Frontal cortex (tissue), 4 donors: Measurements from ENCODE around the gene ATP11A. TPM values are rescaled to one million over a fixed set of nuclear protein-coding genes. Genes with fewer than 3 reads are reported as not detected.
"Not testable (repeated sequence)": the region's sequence is repeated elsewhere in the genome, so short reads cannot be mapped to it uniquely, and the experiment has no call there.

Experiments
- DNase-seq, 2 donors: peaks; one replicate each; pipeline ENCODE4 v3.0.0; 2012; ENCODE audit warnings: low spot score in 2 of 2
- FAIRE-seq: peaks from 2 replicates; lab custom pipeline; 2012; peaks lifted over from hg19 to GRCh38; lab: Jason Lieb, UNC
- total RNA-seq: library from RNA; depleted of rRNA; stranded (reverse); fragments of >200 nt; gene quantifications from one replicate; pipeline ENCODE4 v1.2.3, GENCODE V29; 2014
- donor health status: control.
- donor health status: control.
- donor health status: control.

The ATP11A gene
- total RNA-seq, 1 donor from 2014 or later: 6.9 TPM

DNA sequence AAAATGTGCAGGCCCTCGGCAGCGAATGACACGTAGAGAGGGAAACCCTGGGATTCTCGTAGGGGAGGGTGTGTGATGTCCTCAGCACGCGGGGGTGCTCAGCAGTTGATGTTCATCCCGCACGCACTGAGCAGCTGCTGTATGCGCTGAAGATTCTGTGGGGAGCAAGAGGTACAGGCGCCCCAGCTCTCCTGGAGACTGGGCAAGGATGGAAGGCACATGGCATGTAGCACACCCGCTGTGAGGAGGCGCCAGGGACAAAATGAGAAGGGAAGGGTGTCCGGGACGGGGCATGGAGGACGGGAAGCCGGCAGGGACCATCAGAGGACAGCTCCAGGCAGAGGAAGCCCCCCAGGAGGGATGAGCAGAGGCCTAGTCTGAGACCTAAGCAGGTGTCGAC, 15.4 kb downstream of the ATP11A start:
- DNase-seq: no peak
- FAIRE-seq: no peak

DNA sequence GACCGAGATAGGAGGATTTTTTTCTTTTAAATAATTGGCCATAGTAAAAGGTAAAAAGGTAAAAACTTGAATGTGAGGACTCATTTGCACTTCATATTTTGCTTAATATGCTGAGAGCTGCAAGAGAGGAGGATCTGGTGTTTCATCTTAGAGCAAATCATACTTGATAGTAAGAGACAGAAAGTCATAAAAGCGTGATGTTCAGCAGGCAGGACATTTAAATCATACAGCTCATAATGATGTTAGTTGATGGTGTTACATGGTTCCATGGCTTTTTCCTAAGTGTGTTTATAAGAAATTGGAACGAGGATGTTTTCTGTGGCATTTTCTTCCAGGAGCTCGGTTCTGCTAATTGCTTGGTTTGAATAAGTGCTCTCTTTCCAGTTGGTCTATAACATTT, 16.3 kb downstream of the ATP11A start:
- FAIRE-seq: no peak

DNA sequence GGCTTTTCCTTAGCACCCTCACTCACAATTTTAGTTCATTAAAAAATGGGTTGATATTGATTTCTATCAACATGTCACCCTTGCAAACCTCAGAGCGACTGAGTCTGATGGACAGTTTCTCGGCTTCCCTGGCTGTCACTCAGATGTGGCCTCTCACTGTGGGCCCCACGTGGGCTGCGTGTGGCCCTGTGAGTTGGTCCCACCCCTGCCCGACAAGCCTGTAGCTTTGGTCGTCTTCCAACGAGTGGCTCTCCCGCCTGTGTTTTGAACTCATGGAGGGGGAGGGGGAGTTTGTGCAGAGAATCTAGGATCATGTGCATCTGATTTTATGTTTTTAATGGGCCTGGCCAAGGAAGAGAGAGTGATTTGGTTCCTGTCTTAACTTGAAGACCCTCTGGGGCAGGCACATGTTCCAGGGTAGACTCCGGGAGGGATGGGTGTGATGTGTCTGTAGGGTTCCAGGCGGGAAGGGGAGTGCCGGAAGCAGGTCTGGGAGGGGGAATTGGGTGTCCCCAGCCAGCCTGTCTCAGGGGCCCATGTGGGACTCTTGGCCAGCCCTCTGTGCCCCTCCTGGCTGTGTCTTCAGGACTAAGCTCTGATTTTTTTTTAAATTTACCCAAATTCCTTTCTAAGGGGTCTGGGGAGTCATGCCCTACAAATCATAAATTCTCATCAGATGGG, 18.9 kb downstream of the ATP11A start:
- no peak for FAIRE-seq
- DNase-seq: no peak

More for the DNA sequence above, 16.3 kb downstream of the ATP11A start:
- DNase-seq: no peak

DNA sequence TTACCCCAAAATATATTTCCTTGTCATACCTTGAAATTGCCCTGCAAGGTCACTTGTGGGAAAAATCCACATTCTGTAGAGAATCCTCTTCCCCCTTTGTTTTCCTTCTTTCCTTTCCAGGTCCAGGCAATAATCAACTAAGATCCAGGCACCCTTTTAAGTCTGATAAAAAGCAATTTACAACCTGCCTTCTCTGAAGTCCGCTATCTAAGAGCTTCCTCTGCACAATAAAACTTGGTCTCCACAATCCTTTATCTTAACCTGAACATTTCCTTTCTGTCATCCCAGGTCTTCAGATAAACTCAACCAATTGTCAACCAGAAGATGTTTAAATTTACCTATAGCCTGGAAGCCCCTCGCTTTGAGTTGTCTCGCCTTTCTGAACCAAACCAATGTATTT, 19.5 kb downstream of the ATP11A start:
- DNase-seq, FAIRE-seq: not testable (repeated sequence)

DNA sequence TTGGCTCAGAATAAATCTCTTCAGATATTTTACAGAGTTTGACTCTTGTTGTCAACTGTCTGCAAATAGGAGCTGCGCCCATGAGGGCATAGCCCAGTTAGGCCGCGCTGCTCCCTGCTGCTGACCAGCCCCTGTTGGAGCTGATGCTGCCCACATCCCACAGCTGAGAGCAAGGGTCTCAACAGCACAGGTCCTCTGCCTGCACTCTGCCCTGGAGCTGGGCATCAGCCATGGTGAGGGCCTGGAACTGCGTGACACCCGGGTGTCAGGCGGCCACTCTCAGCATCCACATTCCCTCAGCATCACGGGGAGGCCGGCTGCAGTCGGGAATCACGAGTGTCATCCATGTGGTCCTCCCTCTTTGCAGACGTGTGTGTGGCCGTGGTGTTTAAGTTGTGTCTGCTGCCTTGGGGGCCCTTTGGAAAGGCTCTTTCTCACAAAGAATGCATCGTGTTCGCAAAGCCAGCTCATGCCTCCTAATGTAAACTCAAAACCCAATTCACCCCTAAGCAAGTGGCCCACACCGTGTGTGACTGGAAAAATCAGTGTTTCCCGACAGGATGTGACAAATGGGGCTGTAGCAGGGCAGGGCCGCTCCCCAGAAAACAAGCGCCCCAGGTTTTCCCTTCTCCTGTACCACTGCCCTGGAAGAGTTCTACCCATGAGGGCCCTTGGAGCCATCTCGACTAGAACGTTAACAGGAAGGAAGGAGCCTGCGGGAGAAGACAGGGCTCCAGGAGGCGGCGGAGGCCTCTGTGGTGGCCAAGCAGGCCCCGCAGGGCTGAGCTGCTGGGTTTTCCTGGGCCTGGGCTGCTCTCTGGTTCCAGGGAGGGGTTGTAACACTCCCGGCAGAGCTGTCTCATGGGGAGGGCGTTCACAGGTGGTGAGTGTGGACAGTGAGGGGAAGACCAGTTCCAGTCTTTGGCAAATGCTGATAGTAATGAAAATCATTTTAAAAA, 20.3 kb downstream of the ATP11A start:
- DNase-seq (no peak), FAIRE-seq (no peak)

DNA sequence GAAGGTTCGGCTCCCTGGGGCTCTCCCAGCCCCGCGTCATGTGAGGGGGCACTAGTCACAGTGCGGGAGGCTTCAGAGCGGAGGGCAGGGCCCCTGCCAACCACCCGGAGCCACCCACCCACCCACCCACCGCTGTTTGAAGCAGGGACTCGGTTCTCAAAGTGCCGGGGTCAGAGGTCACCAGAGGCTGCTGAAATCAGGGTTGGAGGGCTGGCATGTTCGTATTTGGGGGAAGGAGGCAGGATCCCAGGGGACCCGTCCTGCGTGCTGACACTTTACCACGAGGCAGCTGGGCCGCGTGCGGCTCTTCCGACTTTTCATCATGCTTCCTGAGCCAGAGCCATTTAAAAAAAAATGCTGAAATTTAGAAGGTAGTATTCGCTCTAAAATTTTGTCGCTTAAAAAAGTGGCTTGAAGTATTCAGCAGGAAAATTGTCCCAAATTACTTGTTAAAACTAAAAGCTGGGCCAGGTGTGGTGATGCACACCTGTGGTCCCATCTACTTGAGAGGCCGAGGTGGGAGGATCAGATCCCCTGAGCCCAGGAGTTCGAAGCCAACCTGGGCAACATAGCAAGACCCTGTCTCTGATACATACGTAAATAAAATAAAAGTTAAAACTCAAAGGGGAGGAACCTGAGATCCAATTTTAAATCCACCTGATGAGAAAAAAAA, 21.2 kb downstream of the ATP11A start:
- no peak for DNase-seq
- FAIRE-seq: no peak

DNA sequence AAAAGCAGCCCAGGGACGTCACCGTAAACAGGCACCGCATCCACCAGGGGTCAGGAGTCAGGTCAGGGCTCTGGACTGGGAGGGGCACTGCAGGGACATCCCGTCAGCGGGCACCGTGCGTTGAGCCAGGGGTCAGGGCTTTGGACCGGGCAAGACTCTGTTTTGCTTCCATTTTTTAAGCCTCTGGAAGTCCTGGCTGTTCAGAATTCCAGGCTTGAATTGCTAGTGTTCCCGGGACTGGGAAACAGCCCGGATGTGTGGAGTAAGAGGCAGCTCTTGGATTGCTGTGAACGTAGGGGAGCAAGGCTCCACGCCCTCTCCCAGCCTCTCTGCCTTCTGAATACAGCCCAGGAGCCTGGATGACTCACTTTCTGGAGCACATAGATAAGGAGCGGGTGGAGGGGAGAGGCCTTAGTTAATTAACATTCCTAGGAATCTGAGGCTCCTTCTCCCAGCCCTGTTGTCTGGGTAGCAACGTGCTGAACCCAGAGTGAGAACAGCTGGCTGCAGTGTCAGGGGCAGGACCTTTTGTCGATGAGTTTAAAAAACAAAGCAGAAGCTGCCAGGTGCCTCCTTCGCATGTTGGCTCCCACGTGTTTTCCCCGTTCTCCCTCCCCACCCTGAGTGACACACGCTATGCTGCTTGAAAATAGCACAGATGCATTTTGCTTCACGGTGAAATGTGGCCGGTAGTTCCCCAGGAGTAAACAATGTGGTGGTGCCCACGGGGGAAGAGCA, 21.9 kb downstream of the ATP11A start:
- DNase-seq: peak; percentile 65 to 89
- FAIRE-seq: no peak

DNA sequence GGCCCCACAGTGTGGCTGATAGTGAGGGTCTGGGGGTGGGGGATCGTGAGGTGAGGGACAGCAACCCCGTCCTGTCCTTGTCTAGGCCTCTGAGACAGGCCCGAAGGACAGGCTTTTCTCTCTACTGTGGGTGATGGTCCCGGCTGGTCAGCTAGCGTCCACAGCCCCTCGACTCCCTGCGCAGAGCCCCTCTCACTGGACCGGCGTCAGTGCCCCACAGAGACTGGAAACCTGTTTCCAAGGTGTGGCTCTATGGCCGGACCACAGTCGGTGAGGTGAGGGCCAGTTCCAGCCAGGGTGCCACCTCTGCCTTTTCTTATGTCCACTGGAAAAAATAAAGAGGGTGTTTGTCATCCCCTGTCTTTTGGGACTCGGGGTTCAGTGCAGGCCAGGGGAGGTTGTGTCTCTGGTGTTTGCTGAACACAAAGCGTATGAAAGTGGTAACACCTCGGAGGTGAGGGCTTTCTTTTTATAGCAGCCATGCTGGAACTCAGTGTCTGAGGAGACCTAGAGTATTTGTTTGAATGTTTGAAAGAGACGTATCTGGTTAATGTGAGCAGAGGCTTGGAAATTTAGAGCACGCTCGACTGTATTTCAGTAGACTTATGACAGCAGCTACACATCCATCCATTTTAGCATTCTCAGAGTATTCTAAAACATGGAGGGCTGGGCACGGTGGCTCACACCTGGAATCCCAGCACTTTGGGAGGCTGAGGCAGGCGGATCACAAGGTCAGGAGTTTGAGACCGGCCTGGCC, 22.8 kb downstream of the ATP11A start:
- DNase-seq (no peak), FAIRE-seq (no peak)

DNA sequence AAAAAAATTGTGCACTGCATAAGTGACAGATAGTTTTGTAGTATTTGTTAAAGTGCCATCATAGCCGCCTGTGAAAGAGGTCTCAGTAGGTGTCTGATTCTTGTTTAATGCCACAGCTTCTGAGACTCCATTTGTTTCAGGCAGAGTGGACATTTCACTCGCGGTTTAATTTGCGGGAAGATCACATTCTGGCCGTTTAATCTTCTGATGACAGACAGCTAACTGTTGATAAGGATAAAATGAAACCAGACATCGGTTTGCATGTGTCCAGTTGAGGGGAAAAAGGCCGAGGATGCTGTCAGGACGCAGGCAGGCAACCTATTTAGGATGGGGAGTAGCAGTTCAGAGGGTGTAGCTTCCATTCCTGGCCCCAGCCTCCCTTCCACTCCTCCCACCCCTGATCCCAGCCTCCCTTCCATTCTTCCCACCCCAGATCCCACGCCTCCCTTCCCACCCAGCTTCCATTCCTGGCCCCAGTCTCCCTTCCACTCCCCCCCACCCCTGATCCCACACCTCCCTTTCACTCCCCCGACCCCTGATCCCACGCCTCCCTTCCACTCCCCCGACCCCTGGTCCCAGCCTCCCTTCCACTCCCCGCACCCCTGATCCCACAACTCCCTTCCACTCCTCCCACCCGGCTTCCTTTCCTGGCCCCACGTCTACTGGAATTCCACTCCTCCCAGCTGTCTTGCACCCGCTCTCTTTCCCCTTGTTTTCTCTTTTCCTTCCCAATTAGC, 23.8 kb downstream of the ATP11A start:
- FAIRE-seq: no peak
- DNase-seq: no peak

DNA sequence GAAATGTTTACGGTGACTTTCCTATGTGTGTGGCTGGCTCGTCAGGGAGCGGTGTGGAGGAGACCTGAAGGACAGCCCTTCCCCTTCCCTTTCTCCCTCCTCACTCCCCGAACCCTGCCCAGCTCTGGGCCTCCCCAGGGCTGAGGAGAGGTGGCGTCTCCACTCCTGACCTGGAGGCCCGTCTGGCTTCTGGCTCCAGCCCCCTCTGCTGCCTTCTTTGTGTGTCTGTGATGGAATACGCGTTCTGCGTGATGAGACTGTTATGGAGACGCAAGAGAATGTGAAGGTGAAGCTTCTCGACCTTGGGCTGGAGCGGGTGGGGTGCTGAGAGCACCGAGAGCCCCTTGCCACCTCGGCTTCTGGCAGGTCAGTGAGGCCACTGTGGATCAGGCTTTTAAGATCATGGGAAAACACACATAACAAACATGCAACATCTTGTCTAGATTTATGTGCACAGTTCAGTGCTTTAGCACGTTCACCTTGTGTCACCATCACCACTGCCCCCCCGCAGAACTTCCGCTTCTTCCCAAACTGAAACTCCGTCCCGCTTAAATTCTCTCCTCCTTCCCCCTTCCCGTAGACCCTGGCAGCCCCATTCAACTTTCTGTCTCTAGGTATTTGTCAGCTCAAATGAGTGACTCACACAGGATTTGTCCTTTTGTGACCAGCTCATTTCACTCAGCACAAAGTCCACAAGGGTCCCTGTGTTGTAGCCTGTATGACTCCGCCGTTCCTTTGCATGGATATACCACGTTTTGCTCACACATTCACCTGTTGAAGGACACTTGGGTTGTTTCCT, 24.7 kb downstream of the ATP11A start:
- DNase-seq (no peak), FAIRE-seq (no peak)

DNA sequence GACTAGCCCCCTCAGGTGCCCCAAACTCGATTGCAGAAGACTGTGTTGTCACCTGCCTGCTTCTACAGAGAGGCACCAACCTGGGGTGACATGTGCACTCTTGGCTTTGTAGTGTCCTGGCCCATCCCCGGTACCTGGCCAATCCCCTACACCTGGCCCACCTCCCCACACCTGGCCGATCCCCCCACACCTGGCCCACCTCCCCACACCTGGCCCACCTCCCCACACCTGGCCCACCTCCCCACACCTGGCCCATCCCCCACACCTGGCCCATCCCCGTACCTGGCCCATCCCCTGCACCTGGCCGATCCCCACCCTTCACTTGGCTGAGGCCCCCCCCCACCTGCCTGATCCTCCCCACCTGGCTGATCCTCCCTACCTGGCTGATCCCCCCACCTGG, 25.4 kb downstream of the ATP11A start:
- no peak for FAIRE-seq
- DNase-seq: no peak

DNA sequence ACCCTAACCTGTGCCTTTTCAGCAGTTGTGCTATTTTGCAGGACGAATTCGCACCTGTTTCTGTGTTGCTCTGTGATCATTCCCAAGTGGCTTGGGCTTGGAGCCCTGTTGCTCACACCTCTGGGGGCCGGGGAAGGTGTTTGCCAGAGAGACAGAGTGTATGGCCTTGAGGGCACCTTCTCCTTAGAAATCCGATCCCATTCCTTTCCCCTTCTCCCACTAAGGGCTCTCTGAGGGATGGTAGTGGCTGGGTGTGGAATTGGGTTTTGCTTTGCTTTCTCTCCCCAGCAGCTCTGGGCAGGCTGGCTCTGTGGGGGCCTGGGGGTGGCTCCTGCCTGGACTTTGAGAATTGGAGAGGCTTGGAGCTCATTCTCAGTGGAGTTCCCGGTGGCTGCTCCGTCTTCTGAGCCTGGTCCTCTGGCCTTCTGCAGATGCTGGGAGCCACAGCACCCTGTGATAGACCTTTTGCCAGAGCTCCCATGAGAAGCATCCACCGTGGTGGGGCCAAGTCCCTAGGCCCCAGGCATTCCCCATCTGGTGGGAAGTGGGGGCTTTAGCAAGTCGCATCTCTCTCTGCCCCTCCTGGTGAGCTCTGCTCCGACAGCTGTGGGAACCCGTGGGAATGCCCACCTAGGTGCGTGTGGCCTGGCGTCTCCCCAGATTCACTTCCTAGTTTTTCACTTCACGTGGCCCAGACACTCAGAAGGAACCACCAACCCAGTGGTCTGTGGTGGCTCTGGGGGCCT, 26.1 kb downstream of the ATP11A start:
- DNase-seq (no peak), FAIRE-seq (no peak)

DNA sequence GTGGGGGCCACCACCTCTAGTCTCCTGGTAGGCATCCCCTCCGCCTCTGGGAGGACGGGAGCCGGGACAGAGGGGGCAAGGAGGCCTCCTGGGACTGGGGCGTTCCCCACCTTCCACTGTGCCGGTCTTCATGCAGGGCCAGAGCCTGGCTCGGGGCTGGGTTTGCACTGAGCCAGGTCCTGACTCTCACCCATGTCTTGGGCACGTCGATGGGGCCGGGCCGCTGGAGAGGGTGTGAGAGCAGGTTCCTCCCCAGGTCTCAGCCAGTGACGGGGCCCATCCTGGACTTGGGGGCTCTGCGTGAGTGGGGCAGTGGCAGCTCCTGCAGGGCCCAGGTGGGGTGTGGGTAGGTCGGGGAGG, 26.6 kb downstream of the ATP11A start:
- DNase-seq (no peak), FAIRE-seq (no peak)

DNA sequence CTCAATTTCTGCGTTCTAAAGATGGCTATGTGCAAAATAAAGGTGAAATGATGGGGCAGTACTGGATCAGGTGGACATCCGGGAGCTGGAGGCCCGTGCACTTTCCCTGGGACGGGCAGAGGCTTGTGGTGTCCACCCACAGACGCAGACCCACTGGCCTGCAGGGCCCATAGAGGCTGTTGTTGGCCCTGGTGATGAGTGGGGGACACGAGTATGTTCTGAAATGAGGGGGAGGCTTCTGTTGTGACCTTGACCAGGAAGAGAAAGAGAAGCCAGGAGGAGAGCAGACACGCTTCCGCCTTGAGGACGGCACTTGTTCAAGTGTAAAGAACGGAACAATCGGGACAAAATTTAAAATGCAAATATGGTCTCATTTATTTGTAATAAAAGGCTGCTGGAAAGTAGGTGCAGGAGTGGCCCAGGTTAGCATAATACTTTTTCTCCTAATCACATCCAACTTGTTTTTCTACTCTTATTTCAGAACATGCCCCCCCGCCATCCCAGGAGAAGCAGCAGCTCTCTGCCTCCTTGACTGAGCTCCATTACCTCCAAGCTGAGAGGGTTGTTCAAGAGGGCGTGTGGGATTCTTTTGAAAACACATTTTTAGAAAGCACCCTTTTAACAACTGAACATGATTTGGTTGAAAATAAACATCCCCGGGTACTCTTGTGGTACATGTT, 27.1 kb downstream of the ATP11A start:
- no peak for DNase-seq
- FAIRE-seq: no peak

DNA sequence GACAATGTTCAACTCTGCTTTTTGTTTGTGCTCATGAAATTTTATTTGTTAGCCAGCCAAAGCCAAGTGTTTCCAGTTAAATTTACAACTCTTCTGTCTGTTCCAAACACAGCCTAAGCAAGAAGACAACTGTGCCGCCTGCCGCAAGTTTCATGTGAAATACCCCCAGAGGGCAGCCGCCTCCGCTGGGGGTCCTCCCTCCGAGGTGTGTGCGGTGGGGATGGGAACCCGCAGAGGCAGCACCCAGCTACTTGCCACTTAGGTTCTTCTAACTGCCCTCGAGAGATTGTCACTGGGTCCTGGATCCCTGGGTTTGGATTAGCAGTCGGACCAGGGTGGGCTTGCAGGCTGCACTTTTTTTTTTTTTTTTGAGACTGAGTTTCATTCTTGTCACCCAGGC, 28.5 kb downstream of the ATP11A start:
- no peak for DNase-seq
- no peak for FAIRE-seq

DNA sequence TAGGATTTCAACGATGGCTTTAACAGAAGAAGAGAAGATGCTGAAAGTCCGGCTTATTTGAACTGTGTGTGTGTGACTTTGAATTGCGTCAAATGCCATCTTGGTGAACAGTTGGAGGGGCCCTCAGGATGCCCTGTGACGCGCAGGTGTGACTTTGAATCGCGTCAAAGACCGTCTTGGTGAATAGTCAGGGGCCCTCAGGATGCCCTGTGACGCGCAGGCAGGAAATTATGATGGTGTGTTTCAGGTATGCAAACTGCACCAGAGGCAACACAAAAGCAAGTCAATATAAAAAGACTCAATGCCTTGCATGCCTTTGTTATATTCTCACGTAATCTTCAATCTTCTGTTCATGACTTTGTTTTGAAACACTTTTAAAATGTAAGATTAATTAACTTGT, 29.2 kb downstream of the ATP11A start:
- FAIRE-seq (no peak), DNase-seq (no peak)

DNA sequence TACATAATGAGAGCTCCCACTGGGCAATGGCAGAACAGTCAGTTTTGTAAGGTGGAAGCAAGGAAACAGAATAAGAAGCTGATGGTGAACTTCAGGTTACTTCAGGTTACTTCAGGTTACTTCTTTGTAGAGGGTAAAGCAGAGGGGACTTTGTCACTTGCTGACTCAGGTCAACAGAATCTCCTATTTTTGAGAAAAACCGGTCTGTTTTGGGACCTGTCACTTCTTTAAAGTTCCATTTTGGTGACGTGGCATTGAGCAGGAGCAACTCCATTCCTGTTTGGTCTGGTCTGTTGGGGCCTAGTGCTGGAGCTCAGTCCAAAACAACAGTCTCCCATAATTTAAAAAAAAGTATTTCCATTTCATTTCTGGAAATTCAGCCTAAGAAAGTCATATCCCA, 29.7 kb downstream of the ATP11A start:
- no peak for FAIRE-seq
- no peak for DNase-seq
